Measurements from ENCODE around the gene PDE5A.
"Not testable (repeated sequence)": the region's sequence is repeated elsewhere in the genome, so short reads cannot be mapped to it uniquely, and the experiment has no call there.

The PDE5A gene

GRCh38 chr4:119667802-119668201 lies 39.2 kb upstream of the PDE5A start:
- TF ChIP-seq, protein P1, sequence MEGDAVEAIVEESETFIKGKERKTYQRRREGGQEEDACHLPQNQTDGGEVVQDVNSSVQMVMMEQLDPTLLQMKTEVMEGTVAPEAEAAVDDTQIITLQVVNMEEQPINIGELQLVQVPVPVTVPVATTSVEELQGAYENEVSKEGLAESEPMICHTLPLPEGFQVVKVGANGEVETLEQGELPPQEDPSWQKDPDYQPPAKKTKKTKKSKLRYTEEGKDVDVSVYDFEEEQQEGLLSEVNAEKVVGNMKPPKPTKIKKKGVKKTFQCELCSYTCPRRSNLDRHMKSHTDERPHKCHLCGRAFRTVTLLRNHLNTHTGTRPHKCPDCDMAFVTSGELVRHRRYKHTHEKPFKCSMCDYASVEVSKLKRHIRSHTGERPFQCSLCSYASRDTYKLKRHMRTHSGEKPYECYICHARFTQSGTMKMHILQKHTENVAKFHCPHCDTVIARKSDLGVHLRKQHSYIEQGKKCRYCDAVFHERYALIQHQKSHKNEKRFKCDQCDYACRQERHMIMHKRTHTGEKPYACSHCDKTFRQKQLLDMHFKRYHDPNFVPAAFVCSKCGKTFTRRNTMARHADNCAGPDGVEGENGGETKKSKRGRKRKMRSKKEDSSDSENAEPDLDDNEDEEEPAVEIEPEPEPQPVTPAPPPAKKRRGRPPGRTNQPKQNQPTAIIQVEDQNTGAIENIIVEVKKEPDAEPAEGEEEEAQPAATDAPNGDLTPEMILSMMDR (conservative IDR thresholded peaks at IDR 0.05; ENCODE audit: control insufficient read depth, insufficient read depth, low read depth, low read length), result no peak
- H3K4me3 ChIP-seq (ENCODE audit: control insufficient read depth, low read depth, low read length), result no peak overlapping the region
- no peak for DNase-seq (ENCODE audit: low read depth)

GRCh38 chr4:119666653-119667091 lies 38.1 kb upstream of the PDE5A start:
- TF ChIP-seq, protein P1 (conservative IDR thresholded peaks at IDR 0.05; ENCODE audit: control insufficient read depth, insufficient read depth, low read depth, low read length), result no peak
- H3K4me3 ChIP-seq (ENCODE audit: control insufficient read depth, low read depth, low read length), result no peak overlapping the region
- DNase-seq (ENCODE audit: low read depth), result no peak

DNA sequence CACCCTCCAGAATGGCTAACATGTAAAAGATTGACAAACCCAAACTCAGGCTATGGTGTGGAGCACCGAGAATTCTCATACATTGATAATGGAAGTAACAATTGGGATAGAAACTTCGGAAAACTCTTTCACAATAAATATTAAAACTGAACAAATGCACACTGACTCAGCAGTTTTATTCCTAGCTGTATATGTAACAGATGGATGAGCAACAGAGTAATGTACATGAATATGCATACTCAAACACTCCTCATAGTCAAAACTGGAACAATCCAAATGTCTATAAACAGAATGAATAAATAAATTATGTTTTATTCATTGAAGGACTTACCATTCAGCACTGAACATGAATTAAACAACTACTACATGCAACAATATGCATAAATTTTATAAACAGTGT lies 37.1 kb upstream of the PDE5A start:
- TF ChIP-seq, protein P1 (conservative IDR thresholded peaks at IDR 0.05; ENCODE audit: control insufficient read depth, insufficient read depth, low read depth, low read length), result no peak
- H3K4me3 ChIP-seq (ENCODE audit: control insufficient read depth, low read depth, low read length), result no peak overlapping the region
- no peak for DNase-seq (ENCODE audit: low read depth)

DNA sequence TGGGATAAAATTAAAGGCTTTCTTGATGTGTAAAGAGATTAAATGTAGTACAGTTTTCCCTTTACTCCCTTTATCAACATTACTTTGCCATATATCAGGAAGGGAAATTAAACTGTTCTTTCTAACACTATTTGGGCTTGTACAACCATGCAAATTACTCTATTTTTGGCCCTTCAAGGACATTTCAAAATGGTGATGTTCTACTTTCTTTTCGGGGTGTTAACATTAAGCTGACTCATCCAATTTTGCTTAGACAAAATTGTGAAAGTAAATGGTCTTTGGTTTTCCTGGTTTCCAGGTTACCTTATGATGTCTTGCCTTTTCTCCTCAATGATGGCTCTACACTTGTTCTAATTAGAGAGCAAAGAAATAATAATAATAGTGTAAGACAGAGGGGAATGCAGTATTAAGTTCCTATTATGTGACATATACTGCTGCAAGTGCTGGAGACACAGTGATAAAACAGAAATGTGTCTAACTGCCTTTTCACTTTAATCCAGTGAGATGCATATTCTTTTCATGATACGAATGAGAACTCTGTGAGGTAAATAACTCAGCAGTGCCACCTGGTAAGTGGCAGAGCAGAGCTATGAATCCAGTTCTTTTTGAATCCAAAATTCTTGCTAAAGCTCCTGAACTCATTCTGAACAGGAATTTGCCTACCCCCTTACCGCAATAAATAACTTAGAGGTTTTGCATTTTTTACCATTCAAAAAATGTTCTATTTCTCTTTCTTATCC lies 35.7 kb upstream of the PDE5A start:
- no peak for DNase-seq (ENCODE audit: low read depth)

GRCh38 chr4:119663160-119663788 lies 34.7 kb upstream of the PDE5A start:
- TF ChIP-seq, protein P1 (conservative IDR thresholded peaks at IDR 0.05; ENCODE audit: control insufficient read depth, insufficient read depth, low read depth, low read length), result no peak
- DNase-seq (ENCODE audit: low read depth), result no peak
- H3K4me3 ChIP-seq (ENCODE audit: control insufficient read depth, low read depth, low read length), result no peak overlapping the region

More for the DNA sequence above, 35.7 kb upstream of the PDE5A start:
- TF ChIP-seq, protein P1 (conservative IDR thresholded peaks at IDR 0.05; ENCODE audit: control insufficient read depth, insufficient read depth, low read depth, low read length), result no peak
- no peak overlapping the region for H3K4me3 ChIP-seq (ENCODE audit: control insufficient read depth, low read depth, low read length)

- DNase-seq (ENCODE audit: low read depth); H3K4me3 ChIP-seq (ENCODE audit: control insufficient read depth, low read depth, low read length): not testable (repeated sequence)
Measured at GRCh38 chr4:119662612-119663011, 34.0 kb upstream of the PDE5A start.

DNA sequence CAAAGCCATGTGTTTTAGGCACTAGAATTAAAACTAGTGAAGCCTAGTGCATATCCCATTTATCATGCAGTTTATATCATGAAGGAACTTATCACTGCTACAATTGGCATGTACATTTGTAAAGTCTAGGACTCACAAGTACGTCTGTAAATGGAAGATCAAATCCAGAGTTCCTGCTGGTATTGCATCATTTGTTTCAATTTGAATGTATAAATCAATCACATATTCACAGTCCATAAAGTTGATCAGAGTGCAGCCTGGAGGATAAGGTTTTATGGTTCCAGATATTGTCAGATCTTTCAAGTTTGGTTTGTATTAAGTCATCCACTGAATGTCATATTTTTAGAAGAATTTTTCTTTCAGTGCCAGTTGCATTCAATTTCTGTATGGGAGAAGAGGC lies 32.6 kb upstream of the PDE5A start:
- no peak for DNase-seq (ENCODE audit: low read depth)
- H3K4me3 ChIP-seq (ENCODE audit: control insufficient read depth, low read depth, low read length), result no peak overlapping the region
- TF ChIP-seq, protein P1 (conservative IDR thresholded peaks at IDR 0.05; ENCODE audit: control insufficient read depth, insufficient read depth, low read depth, low read length), result no peak
